ENCODE measurements around the gene HNRNPC. TPM values are rescaled to one million over a fixed set of nuclear protein-coding genes. Genes with fewer than 3 reads are reported as not detected.

The HNRNPC gene
- total RNA-seq, 2 donors from 2014 or later: 751 to 1,003 TPM

DNA sequence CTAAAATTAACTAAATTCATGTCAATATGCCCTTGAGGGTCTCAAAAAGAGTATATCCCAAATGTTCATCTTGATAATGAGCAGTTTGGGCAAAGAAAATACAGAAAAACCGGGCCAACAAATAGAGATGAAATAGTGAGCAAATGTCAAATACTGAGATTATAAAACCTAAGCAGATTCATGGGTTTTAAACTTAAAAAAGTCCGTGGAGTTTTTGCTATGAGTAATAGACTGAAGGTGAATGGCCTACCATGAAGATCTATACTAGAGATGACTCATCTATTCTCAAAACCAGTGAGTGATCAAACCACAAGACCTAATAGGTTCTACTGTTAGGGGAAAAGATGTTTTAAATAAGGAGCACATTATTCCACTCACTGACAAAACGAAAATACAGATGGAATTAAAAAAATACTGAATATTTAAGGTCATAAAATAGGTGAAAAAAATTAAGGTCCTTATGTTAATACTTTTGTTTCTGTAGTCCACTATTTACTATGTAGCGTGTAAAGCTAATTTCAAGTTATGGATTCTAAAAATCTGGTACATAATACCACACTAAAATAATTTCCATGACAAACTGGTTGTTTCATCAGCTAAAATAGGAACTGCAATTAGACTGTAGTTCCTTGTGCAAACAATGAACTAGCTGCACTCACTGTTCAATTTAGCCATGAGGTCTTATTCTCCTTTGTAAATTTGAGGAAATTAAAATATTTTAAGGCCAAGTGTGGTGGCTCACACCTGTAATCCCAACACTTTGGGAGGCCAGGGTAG, 5.0 kb downstream of the HNRNPC start:
- Histone ChIP-seq H3K27ac (ENCODE audit: low read depth, low read length) (no peak overlapping the region), H3K27me3 (ENCODE audit: control insufficient read depth, insufficient read depth, low read length, poor library complexity, severe bottlenecking) (no peaks in the 10 kb centered on the region), H3K36me3 (ENCODE audit: control insufficient read depth, insufficient read depth, low read length) (peaks cover 84% of the 10 kb centered on the region), H3K9me3 (ENCODE audit: control insufficient read depth, low read length) (no peaks in the 10 kb centered on the region), H3K4me1 (ENCODE audit: control insufficient read depth, insufficient read depth, low read length) (no peaks in the 10 kb centered on the region), H3K4me3 (ENCODE audit: low read length) (peak overlapping the region; percentile 97), H3K9ac (ENCODE audit: extremely low read depth, low read length, poor library complexity, severe bottlenecking) (peak overlapping the region; percentile 24)
- Mint-ChIP-seq H3K27ac (peak overlapping the region; percentile 68), H3K4me1 (peaks cover 47% of the 10 kb centered on the region), H3K4me3 (peak overlapping the region; percentile 96), H3K27me3 (ENCODE audit: insufficient read depth) (no peaks in the 10 kb centered on the region), H3K9me3 (no peaks in the 10 kb centered on the region), H3K36me3 (ENCODE audit: low read depth) (peaks cover 83% of the 10 kb centered on the region)
- DNase-seq: no peak
- TF ChIP-seq, protein P1, sequence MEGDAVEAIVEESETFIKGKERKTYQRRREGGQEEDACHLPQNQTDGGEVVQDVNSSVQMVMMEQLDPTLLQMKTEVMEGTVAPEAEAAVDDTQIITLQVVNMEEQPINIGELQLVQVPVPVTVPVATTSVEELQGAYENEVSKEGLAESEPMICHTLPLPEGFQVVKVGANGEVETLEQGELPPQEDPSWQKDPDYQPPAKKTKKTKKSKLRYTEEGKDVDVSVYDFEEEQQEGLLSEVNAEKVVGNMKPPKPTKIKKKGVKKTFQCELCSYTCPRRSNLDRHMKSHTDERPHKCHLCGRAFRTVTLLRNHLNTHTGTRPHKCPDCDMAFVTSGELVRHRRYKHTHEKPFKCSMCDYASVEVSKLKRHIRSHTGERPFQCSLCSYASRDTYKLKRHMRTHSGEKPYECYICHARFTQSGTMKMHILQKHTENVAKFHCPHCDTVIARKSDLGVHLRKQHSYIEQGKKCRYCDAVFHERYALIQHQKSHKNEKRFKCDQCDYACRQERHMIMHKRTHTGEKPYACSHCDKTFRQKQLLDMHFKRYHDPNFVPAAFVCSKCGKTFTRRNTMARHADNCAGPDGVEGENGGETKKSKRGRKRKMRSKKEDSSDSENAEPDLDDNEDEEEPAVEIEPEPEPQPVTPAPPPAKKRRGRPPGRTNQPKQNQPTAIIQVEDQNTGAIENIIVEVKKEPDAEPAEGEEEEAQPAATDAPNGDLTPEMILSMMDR (conservative IDR thresholded peaks at IDR 0.05): no peak
- 70 to 91% methylated on average over 1 to 4 of the region's 4 CpGs for WGBS, 2 experiments (ENCODE audit: insufficient coverage in 1 of 2, insufficient read length in 1 of 2)

DNA sequence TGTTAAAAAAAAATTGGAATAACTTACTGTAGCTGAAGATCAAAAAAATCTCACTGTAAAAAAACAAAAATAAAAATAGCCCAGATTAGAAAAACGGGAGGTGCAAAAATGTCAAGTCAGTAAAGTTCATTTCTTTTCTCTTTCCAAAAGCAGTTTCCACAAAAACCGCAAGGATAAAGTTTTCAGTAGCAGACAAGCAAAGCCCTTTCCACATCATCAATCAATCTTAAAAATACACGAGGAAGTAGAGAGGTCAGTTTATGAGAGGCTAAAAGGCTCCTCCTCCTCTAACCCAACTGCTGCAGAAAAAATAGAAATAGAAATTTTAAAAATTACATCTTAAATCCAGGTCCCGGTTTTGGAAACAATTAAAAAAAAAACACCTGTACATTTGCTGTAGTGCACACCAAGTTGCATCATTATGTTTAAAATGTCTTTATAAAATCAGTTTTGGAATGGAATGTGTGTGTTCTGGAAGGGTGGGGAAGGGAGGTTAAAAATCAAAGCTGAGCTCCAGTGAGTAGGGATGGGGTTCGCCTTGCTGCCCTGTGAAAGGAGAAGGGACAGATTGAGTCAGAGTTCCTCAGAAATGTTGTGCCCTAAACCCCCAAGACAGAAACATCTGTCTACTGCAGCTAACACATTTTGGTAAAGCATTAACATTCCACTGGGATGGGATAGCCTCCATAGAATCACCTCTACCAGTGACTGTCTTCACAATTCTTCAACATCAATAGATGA, 5.8 kb downstream of the HNRNPC start:
- Mint-ChIP-seq H3K27me3 (ENCODE audit: insufficient read depth) (no peaks in the 10 kb centered on the region), H3K9me3 (no peaks in the 10 kb centered on the region), H3K4me3 (peak overlapping the region; percentile 8), H3K27ac (peak overlapping the region; percentile 68), H3K36me3 (ENCODE audit: low read depth) (peaks cover 86% of the 10 kb centered on the region), H3K4me1 (peaks cover 55% of the 10 kb centered on the region)
- H3K4me3 ChIP-seq (ENCODE audit: low read length): peak overlapping the region; percentile 97
- peaks cover 90% of the 10 kb centered on the region for H3K36me3 ChIP-seq (ENCODE audit: control insufficient read depth, insufficient read depth, low read length)
- WGBS, 2 experiments (ENCODE audit: insufficient coverage in 1 of 2, insufficient read length in 1 of 2): 86% methylated on average over 5 of the region's 5 CpGs; no CpG with 5 or more reads in 1 of the 2 experiments
- H3K9ac ChIP-seq (ENCODE audit: extremely low read depth, low read length, poor library complexity, severe bottlenecking): peak overlapping the region; percentile 24
- no peaks in the 10 kb centered on the region for H3K9me3 ChIP-seq (ENCODE audit: control insufficient read depth, low read length)
- no peaks in the 10 kb centered on the region for H3K27me3 ChIP-seq (ENCODE audit: control insufficient read depth, insufficient read depth, low read length, poor library complexity, severe bottlenecking)
- no peak for DNase-seq
- TF ChIP-seq, protein P1 (conservative IDR thresholded peaks at IDR 0.05): no peak
- H3K27ac ChIP-seq (ENCODE audit: low read depth, low read length): no peak overlapping the region
- no peaks in the 10 kb centered on the region for H3K4me1 ChIP-seq (ENCODE audit: control insufficient read depth, insufficient read depth, low read length)

DNA sequence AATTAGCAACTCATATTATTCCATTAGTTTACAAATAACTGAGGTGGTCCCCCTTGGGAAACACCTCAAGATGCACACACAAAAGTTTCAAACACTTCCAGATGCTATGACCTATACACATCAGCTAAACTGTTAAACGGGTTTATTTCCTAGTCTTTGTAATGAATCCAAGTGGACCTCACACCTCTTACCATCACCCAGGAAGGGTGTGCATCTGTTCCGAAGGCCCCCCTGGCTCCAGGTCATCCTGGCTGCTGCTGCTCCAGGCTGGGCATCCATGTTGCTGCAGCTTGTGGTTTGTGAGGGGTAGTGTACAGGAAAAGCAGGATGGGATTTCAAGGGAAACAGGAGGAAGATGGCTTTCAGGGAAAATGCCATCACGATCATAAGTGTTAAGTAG, 6.8 kb downstream of the HNRNPC start:
- 97% methylated on average over 2 of the region's 3 CpGs; no CpG with 5 or more reads in 1 of the 2 experiments for WGBS, 2 experiments (ENCODE audit: insufficient coverage in 1 of 2, insufficient read length in 1 of 2)
- Histone ChIP-seq H3K27ac (ENCODE audit: low read depth, low read length) (no peak overlapping the region), H3K4me1 (ENCODE audit: control insufficient read depth, insufficient read depth, low read length) (no peaks in the 10 kb centered on the region), H3K27me3 (ENCODE audit: control insufficient read depth, insufficient read depth, low read length, poor library complexity, severe bottlenecking) (no peaks in the 10 kb centered on the region), H3K9me3 (ENCODE audit: control insufficient read depth, low read length) (no peaks in the 10 kb centered on the region), H3K36me3 (ENCODE audit: control insufficient read depth, insufficient read depth, low read length) (peaks cover 90% of the 10 kb centered on the region), H3K9ac (ENCODE audit: extremely low read depth, low read length, poor library complexity, severe bottlenecking) (no peak overlapping the region), H3K4me3 (ENCODE audit: low read length) (peak overlapping the region; percentile 37)
- peak overlapping the region; percentile 85 for H3K27ac Mint-ChIP-seq
- peaks cover 83% of the 10 kb centered on the region for H3K36me3 Mint-ChIP-seq (ENCODE audit: low read depth)
- H3K27me3 Mint-ChIP-seq (ENCODE audit: insufficient read depth): no peaks in the 10 kb centered on the region
- TF ChIP-seq, protein P1 (conservative IDR thresholded peaks at IDR 0.05): no peak
- DNase-seq: no peak
- H3K4me1 Mint-ChIP-seq: peaks cover 56% of the 10 kb centered on the region
- H3K4me3 Mint-ChIP-seq: peak overlapping the region; percentile 36
- H3K9me3 Mint-ChIP-seq: no peaks in the 10 kb centered on the region
